GM19467 (cell line): Measurements from ENCODE around the gene SMIM22.
A peak's percentile ranks its signal among the peaks of the same experiment; 100 is the strongest.

ENCODE experiments used
- ATAC-seq: cut with Tn5 transposase; IDR thresholded peaks from one replicate; pipeline ENCODE4 v1.9.1; 2021; ENCODE audit warnings: mild to moderate bottlenecking, moderate library complexity; ENCODE audit not compliant: unreplicated experiment

Gene SMIM22

DNA sequence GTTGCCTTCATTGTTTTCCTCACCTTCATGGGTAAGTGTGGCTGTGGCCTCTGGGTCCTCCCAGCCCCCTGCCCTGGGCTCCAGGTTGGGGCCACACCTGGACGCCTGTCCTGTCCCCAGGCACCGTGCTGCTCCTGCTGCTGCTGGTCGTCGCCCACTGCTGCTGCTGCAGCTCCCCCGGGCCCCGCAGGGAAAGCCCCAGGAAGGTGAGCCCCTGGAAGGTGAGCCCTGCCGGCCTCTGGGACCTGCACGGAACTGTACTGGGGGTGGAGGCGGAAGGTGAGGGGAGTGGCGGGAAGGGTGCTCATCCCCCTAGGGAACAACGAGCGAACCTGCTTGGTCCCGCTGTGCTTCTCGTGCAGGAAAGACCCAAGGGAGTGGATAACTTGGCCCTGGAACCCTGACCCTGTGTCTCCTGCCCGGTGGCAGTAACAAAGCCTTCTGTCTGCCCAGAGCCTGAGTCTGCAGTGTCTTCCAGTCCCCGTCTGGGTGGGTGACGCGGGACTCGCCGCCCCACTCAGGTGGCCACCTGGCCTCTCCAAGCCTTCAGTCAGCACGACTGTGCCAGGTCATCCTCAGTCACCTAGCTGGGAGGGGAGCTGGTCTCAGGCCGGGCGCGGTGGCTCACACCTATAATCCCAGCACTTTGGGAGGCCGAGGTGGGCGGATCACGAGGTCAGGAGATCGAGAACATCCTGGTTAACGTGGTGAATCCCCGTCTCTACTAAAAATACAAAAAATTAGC is 831 bp downstream of the SMIM22 start:
- ATAC-seq = no peak

DNA sequence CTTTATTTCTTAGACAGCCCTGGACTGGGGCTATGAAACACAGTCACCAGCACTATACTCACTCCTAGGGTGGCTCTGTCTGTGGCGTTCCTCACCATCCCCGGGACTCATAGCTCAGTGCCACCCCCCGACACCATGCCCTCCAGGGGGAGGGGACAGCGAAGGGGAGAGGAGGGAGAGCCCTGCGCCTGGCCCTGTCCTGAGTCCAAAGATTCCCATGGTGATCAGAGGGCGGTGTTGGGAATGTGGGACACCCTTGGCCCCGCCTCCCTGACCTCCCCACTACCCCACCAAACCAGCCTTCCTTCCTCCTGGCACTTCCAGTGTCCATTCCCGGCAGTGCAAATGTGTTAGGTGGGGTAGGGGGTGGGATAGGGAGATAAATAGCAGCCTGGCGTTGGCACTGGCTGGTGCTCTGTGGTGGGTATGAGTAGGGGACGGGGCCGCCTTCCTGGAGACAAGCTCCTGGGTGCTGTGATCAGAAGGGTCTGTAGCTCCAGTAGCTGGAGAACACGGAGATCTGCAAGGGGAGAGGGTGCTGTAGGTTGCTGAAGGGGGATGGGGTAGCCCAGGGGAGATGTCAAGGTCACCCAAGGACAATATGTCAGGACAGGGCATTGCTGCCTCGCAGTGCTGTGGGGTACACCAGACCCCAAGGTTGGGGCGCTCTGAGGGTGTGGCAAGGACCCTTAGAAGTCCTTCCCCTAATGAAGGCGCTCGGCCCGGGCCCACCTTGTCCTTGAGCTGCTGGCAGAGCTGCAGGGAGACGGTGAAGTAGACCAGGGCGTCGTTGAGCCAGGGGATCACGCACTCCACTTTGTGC is 2.0 kb downstream of the SMIM22 start:
- ATAC-seq = no peak

DNA sequence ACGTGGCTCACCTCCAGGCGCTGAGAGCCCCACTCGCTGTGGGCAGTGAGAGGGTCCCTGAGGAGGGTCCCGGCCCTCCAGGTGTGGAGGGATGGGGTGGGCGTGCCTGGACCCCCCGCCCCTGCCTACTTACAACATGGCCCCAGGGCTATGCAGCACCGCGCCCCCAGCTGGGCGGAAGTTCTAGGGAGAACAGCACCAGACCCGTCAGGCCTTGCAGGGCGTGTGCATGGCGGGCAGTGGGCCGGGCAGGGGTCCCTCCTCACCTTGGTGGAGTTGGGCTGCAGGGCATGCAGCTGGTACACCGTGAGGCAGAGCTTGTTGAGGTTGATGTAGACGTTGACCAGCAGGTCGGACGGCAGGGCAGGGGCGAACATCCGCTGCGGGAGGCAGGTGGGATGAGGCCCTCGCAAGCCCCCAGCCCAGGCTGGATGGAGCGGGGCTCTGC is 2.7 kb downstream of the SMIM22 start:
- no peak for ATAC-seq

DNA sequence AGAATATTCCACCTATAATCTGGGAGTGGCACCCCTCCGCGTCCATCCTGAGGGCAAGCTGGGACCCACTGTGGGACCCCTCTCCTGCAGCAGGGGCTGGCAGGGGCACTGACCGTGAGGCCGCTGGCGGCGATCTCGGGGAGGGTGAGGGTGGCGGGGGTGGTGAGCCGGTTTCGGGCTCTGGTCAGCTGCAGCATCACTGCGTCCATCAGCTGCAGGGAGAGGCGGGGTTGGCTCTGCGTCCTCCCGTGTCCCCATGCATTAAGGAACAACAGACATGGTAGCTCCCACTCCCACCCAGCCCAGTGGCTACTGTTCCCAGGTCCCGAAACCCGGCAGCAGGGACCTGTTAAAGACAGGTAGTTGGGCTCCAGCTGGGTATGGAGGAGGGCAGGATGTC is 3.3 kb downstream of the SMIM22 start:
- ATAC-seq = no peak

DNA sequence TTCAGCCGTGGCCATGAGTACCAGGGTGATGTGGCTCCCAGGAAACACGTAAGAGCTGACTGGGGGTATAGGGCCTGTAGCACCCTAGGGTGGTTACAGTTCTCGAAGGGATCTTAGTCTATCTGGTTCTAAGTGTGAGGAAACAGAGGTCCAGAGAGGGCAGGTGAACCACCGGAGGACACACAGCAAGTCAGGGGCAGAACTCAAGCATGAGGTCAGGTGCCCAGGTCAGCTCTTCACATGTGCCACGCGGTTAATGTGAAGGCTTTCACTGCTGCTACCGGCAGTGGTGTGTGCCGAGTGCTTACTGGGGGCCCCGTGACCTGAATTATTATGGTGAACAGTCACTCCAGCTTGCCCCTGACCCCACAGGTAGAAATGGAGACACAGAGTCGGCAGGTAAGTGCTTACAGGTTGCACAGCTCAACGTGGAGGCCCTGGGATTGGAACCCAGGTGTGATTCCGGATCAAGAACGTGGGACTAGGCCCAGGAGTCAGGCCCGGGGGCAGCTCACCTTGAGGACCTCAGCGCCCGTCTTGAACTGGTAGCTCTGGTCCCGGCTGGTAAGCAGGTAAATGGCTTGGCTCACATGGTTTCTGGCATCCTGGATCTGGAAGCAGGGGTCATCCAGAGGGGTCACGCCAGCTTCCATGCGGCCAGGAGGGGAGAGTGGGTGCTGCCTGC is 4.1 kb downstream of the SMIM22 start:
- no peak for ATAC-seq

GRCh38 chr16:4800290-4801041 is 5.3 kb downstream of the SMIM22 start:
- no peak for ATAC-seq

DNA sequence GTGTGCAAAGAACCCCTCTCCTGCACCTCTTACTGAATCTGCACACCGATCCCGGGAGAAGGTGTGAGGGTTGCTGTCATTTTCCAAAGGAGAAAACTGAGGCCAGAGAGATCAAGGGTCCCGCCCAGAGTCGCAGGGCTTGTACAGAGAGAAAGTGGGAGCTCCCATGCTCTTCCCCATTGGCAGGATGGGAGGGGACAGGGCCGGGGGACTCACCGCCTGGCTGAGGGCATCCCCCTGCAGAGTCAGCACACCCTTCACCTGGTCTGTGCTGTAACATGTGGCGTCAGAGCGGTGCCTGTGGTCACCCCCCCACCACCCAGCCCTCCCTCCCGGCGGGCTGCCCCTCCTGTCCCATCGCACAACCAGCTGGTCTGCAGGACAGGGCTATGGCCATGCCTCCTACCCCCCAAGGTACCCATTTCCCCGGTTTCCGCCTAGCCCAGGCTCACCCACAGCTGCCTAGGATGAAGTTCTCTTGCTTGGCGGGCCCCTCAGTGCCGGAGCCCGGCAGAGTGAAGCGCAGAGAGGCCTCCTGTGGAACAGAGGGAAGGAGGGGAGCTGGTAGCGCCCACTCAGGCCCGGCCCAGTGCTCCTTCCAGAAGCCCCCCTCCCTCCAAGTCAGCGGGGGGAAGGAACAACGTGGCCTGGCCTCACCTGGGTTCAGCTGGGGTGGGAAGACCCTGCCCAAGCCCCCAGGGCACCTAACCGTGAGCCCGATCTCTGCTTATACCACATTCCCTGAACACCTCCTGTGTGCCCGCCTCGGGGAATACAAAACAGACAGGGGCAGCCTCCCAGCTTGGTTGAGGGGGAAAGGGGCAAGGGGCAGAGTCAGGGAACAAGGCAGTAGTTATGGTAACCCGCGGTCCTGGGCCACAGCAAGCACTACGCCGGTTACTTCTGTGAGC is 6.1 kb downstream of the SMIM22 start:
- ATAC-seq = no peak

DNA sequence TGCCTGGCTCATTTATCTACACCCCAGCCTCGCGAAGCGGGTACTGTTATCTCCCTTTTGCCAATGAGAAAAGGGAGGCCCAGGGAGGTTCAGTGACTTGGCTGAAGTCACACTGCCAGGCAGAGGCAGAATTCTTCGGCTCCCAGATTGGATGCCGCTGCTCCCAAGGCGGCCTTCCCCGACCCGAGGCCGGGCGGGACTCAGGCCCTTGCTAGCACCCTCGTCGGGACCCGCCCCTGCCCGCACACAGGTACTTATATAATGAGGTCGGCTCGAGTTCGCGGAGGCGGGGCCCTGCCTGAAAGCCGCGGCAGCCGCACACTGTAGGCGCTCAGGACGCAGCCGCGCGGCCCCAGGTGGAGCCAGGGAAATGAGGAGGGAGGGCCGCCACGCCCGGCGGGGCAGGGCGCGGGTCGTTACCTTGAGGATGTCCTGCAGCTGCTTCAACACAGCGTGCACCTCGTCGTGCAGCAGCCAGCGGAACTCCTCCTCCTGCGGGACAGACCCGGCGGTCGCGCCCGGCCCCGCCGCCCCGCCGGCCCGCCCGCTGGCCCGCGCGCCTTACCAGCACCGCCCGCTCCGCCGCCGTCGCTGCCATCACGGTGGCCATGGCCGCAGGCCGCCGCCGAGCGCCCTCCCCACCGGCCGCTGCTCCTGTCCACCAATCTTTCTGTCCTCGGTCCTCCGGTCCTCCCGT is 6.9 kb downstream of the SMIM22 start, which contains the start of gene ROGDI:
Gene ROGDI, minus strand, starts transcription at position 672 of the 697 bp plus-strand sequence. Its CDS starts 62 bp downstream, at position 610.
- peak; percentile 48 for ATAC-seq

- peak; percentile 86 for ATAC-seq
Measured at GRCh38 chr16:4802659-4803287, 7.6 kb downstream of the SMIM22 start.

DNA sequence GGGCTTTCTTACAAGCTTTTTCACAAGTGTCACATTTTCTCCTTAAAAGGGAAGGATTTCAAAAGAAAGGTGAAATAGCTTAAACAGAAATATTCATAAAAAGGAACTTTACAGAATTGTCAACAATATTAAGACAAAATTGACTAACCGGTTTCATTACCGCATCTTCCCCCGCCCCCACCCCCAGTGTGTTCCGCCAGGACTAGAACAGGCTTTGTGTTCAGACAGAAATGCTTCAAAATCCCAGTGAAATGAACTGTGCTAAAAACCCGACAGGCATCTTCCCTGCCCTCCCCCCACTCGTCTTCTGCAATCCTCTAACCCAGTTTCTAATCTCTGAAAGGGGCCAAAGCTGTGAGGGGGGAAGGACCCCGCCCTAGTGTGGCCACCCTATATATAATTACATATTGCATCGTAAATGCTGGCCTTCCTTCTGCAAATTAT is 8.3 kb downstream of the SMIM22 start:
- ATAC-seq = no peak

DNA sequence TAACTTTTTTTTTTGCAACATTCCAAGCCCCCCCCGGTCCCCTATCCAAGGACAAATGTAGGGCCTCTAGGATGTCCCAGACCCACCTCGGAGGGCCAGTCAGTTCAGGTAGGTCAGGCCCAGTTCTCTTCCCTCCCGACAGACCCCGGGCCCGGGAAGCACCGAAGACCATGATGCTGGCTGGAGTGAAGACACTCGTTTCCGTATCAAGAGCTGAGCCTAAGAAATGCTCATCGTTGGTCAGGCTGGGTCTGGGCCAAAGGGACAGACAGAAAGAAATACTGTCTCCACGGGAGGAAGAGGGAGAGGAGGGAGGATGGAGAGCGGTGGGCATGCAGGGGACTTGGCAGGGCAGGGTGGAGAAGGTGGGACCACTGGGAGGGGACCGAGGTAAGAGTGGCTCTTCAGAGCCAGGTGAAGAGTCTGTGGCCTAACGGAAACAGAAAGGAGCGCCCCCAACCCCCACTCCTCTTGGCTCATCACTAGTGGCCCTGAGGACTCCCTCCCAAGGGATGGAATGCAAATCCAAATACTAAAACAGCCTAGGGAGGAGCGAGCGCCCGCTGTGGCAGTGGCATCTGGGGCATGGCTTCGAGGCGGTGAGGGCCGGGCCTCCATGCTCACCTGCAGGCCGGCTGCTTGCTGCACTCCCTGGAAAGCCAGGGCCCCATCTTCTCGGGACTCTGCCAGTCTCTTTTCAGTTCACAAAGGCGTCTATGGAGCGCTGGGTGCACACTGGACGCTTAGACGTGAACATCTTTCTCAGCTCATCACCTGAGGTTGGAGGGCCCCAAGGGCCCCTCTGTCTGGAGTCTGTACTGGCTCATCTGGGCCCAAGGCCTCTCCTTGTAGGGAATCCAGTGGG is 9.0 kb downstream of the SMIM22 start:
- ATAC-seq = no peak

GRCh38 chr16:4805231-4805630 is 10.1 kb downstream of the SMIM22 start:
- ATAC-seq = no peak

GRCh38 chr16:4806280-4806679 is 11.1 kb downstream of the SMIM22 start:
- ATAC-seq = no peak

- no peak for ATAC-seq
Measured at GRCh38 chr16:4811242-4811641, 16.1 kb downstream of the SMIM22 start.

DNA sequence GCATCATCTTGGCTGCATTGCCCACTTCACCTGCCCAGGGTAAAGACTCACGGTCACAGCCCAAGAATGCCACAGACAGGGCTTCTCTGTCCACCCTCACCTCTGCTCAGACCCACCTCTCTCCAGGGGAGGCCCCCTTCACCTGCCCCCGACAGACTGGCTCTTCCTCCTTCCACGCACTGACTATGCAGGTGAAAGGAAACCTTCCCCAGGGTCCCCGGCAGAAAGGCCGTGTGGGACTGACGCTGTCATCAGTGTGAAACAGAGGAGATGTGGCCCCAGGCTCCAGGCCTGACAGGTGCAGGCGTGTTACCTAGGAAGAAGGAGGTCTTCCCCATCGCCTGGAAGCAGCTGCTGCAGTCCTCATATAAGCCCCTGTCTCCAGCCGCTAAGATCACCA is 16.6 kb downstream of the SMIM22 start:
- no peak for ATAC-seq

- no peak for ATAC-seq
Measured at GRCh38 chr16:4813251-4814003, 18.3 kb downstream of the SMIM22 start.

DNA sequence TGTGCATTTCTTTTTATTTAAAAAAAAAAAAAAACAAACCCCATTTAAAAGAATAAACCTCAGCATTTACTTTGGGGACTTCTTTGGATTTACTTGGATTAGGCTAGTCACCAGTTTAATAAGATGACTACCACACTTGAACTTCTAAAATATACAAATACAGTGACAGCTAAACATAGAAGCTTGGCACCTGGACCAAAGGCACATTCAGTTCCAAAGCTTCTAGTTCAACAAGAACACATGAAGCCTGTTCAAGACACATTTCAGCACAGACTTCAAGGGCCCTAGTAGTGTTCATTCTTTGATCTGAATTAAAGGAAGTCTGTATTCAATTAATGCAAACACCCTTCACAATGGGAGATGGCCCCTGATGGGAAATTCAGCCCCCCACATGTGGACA is 18.9 kb downstream of the SMIM22 start:
- ATAC-seq = no peak
